Suprapubic skin (tissue), 4 donors: ENCODE results near the gene HTR3A. TPM values are rescaled to one million over a fixed set of nuclear protein-coding genes. Genes with fewer than 3 reads are reported as not detected.

Experiments used
- DNase-seq, 2 donors: peaks; one replicate each; pipeline ENCODE4 v3.0.0-alpha.2; 2019; ENCODE audit warnings: low spot score in 2 of 2
- H3K27ac ChIP-seq: fragments of 200-600 bp; sonication (generic); one replicate; pipeline ENCODE4 v1.5.1; 2019
- H3K27me3 ChIP-seq: fragments of 200-600 bp; sonication (generic); one replicate; pipeline ENCODE4 v1.5.1; 2019
- H3K36me3 ChIP-seq: fragments of 200-600 bp; sonication (generic); one replicate; pipeline ENCODE4 v1.5.1; 2019
- H3K4me1 ChIP-seq: fragments of 200-600 bp; sonication (generic); one replicate; pipeline ENCODE4 v1.5.1; 2019
- H3K4me3 ChIP-seq: fragments of 200-600 bp; sonication (generic); one replicate; pipeline ENCODE4 v1.5.1; 2019; ENCODE audit warnings: mild to moderate bottlenecking
- H3K9me3 ChIP-seq: fragments of 200-600 bp; sonication (generic); one replicate; pipeline ENCODE4 v1.5.1; 2019
- CTCF ChIP-seq, 2 donors: fragments of 200-600 bp in 1 of 2; fragments of 450-650 bp in 1 of 2; sonication (generic) in 1 of 2; IDR thresholded peaks; one replicate each; pipeline ENCODE4 v1.5.1; 2016 to 2019; ENCODE audit warnings: antibody characterized with exemption in 2 of 2, mild to moderate bottlenecking in 1 of 2, moderate library complexity in 1 of 2
- EP300 ChIP-seq: sonication (generic); formaldehyde crosslinking; IDR thresholded peaks from one replicate; pipeline ENCODE4 v1.6.1; 2017; ENCODE audit warnings: antibody characterized with exemption
- POLR2A ChIP-seq, 2 donors: fragments of 450-650 bp; IDR thresholded peaks; one replicate each; pipeline ENCODE4 v1.6.1; 2017; ENCODE audit warnings: antibody characterized with exemption in 2 of 2, mild to moderate bottlenecking in 2 of 2, moderate library complexity in 2 of 2
- POLR2AphosphoS5 ChIP-seq, 3 donors: sonication (generic); formaldehyde crosslinking; IDR thresholded peaks; one replicate each; pipeline ENCODE4 v1.6.1; 2017; ENCODE audit warnings: antibody characterized with exemption in 3 of 3
- WGBS: methylation state at CpG from one replicate; pipeline ENCODE4 v1.1.5; 2018; 5-methylcytosine and 5-hydroxymethylcytosine counted together
- total RNA-seq, 4 donors: library from RNA; depleted of rRNA; stranded (reverse); fragments of >200 nt; gene quantifications; one replicate each; pipeline ENCODE4 v1.1.0, GENCODE V29; 2016

HTR3A gene
- total RNA-seq, 4 donors from 2014 or later: 0.68 TPM; not detected in 2

GRCh38 chr11:113986351-113987140, 11.6 kb downstream of the HTR3A start:
- H3K36me3 ChIP-seq: no peaks in the 10 kb centered on the region
- peaks cover 21% of the 10 kb centered on the region for H3K27me3 ChIP-seq
- WGBS: 86% methylated on average over 15 of the region's 18 CpGs
- no peak overlapping the region for H3K4me3 ChIP-seq
- H3K9me3 ChIP-seq: no peaks in the 10 kb centered on the region
- H3K27ac ChIP-seq: no peak overlapping the region
- DNase-seq: no peak
- H3K4me1 ChIP-seq: no peaks in the 10 kb centered on the region
- no peak for TF ChIP-seq POLR2AphosphoS5 (IDR thresholded peaks at IDR 0.05)
- TF ChIP-seq EP300: no peak
- no peak for TF ChIP-seq CTCF (IDR thresholded peaks at IDR 0.05)
- no peak for TF ChIP-seq POLR2A (IDR thresholded peaks at IDR 0.05)

GRCh38 chr11:113989381-113989780, 14.5 kb downstream of the HTR3A start:
- WGBS: 83% methylated on average over 13 of the region's 15 CpGs
- Histone ChIP-seq H3K4me1 (no peaks in the 10 kb centered on the region), H3K36me3 (no peaks in the 10 kb centered on the region), H3K27me3 (peaks cover 36% of the 10 kb centered on the region), H3K4me3 (no peak overlapping the region), H3K27ac (no peak overlapping the region), H3K9me3 (no peaks in the 10 kb centered on the region)
- no peak for TF ChIP-seq CTCF (IDR thresholded peaks at IDR 0.05)
- TF ChIP-seq EP300: no peak
- no peak for TF ChIP-seq POLR2AphosphoS5 (IDR thresholded peaks at IDR 0.05)
- no peak for TF ChIP-seq POLR2A (IDR thresholded peaks at IDR 0.05)
- no peak for DNase-seq

- no peak for DNase-seq
- Histone ChIP-seq H3K4me3 (no peak overlapping the region), H3K27me3 (peaks cover 36% of the 10 kb centered on the region), H3K36me3 (no peaks in the 10 kb centered on the region), H3K27ac (no peak overlapping the region), H3K9me3 (no peaks in the 10 kb centered on the region), H3K4me1 (no peaks in the 10 kb centered on the region)
- WGBS: 72% methylated on average over 2 of the region's 2 CpGs
- TF ChIP-seq POLR2AphosphoS5 (IDR thresholded peaks at IDR 0.05): no peak
- no peak for TF ChIP-seq CTCF (IDR thresholded peaks at IDR 0.05)
- TF ChIP-seq EP300: no peak
- no peak for TF ChIP-seq POLR2A (IDR thresholded peaks at IDR 0.05)
These were observed 15.0 kb downstream of the HTR3A start for GRCh38 chr11:113989916-113990315.

DNA sequence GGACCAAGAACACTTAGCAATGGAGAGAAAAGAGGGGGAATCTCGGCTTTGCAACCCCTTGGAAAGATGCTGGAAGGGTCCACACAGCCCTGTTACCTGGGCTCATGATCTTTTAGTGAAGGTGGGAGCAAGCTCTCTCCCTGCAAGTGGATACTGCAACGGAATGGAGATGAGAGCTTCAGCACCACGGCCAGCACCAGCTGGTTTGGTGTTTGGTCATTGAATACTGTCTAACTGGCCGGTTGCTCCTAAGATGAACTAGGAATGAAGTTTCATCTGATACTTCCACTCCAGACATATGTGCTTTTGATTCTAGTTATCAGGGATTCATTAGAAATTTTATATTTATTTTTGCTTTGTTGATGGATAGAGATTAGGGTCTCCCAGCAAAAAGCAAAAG, 16.3 kb downstream of the HTR3A start:
- Histone ChIP-seq H3K4me3 (no peak overlapping the region), H3K4me1 (no peaks in the 10 kb centered on the region), H3K36me3 (no peaks in the 10 kb centered on the region), H3K9me3 (no peaks in the 10 kb centered on the region), H3K27me3 (peaks cover 36% of the 10 kb centered on the region), H3K27ac (no peak overlapping the region)
- no peak for TF ChIP-seq EP300
- no peak for TF ChIP-seq POLR2A (IDR thresholded peaks at IDR 0.05)
- no peak for TF ChIP-seq CTCF (IDR thresholded peaks at IDR 0.05)
- TF ChIP-seq POLR2AphosphoS5 (IDR thresholded peaks at IDR 0.05): no peak
- DNase-seq: no peak
- 18% methylated on average over 4 of the region's 4 CpGs for WGBS

DNA sequence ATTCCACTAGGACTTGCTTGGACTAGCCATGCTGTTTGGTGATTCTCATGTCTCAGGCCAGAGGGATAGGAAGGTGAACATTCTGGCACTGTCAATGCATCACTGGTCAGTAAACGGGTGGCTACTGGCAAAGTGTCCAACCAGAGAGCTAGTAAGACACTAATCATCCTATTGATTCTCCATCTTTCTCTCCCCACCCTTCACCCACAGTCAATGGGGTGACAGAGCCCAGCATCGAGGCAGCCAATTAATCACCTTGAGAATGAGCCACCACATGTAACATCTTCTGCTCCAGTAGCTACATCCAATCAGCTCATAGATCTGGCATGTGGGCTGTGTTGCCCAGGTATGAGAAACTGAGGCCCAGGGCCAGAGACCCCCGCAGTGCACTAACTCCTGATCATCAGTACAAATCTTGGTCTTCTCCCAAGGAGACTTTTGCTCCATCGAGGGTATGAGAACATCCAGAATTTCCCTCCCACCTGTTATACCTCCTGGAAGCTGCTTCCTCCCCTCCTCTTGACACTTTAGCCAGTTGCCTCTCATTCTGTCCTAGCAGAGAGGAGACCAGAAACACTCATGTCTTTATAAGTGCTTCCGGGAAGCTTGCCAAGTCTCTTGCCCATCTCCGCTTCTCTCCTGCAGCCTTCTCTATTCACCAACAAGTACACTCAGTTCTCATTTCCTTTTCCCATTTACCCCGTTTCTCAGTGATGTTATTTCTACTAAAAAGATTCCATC, 17.0 kb downstream of the HTR3A start:
- Histone ChIP-seq H3K4me3 (no peak overlapping the region), H3K36me3 (no peaks in the 10 kb centered on the region), H3K27ac (no peak overlapping the region), H3K27me3 (peaks cover 35% of the 10 kb centered on the region), H3K4me1 (no peaks in the 10 kb centered on the region), H3K9me3 (no peaks in the 10 kb centered on the region)
- DNase-seq: no peak
- TF ChIP-seq POLR2A (IDR thresholded peaks at IDR 0.05) (no peak), CTCF (IDR thresholded peaks at IDR 0.05) (no peak), POLR2AphosphoS5 (IDR thresholded peaks at IDR 0.05) (no peak), EP300 (no peak)
- WGBS: 70% methylated on average over 7 of the region's 7 CpGs
